T-helper 2 cell treated with Interferon-gamma antibody and Interleukin-4, amounts not matched to agents 5 μg/mL and 100 μg/mL, for 36 hours (primary cell): ENCODE data around the gene CPEB2.

Source experiments
- DNase-seq: peaks from one replicate; pipeline ENCODE4 v3.0.0; 2021; ENCODE audit warnings: low spot score
- H3K27ac Mint-ChIP-seq: one replicate; pipeline ENCODE4 v1.8.0; 2021; ENCODE audit warnings: mild to moderate bottlenecking, mixed read lengths
- H3K27me3 Mint-ChIP-seq: one replicate; pipeline ENCODE4 v1.8.0; 2021; ENCODE audit warnings: low read depth, mixed read lengths
- H3K36me3 Mint-ChIP-seq: one replicate; pipeline ENCODE4 v1.8.0; 2021; ENCODE audit warnings: low read depth, mixed read lengths
- H3K4me1 Mint-ChIP-seq: one replicate; pipeline ENCODE4 v1.8.0; 2021; ENCODE audit warnings: low read depth, mixed read lengths
- H3K4me3 Mint-ChIP-seq: one replicate; pipeline ENCODE4 v1.8.0; 2022; ENCODE audit warnings: mild to moderate bottlenecking, moderate library complexity, mixed read lengths
- H3K9me3 Mint-ChIP-seq: one replicate; pipeline ENCODE4 v1.8.0; 2021; ENCODE audit warnings: mixed read lengths

Gene CPEB2

GRCh38 chr4:15003401-15003890 lies 1.2 kb downstream of the CPEB2 start:
- no peaks in the 10 kb centered on the region for H3K9me3 Mint-ChIP-seq
- H3K27ac Mint-ChIP-seq, result peak overlapping the region; percentile 76
- H3K27me3 Mint-ChIP-seq, result no peaks in the 10 kb centered on the region
- peaks cover 41% of the 10 kb centered on the region for H3K4me1 Mint-ChIP-seq
- peak; percentile 58 for DNase-seq
- H3K36me3 Mint-ChIP-seq, result peaks cover 13% of the 10 kb centered on the region
- H3K4me3 Mint-ChIP-seq, result peak overlapping the region; percentile 67

GRCh38 chr4:15003891-15004738 lies 1.8 kb downstream of the CPEB2 start:
- peak; percentile 45 for DNase-seq
- Mint-ChIP-seq H3K27ac (peak overlapping the region; percentile 74), H3K27me3 (no peaks in the 10 kb centered on the region), H3K4me1 (peaks cover 36% of the 10 kb centered on the region), H3K36me3 (peaks cover 13% of the 10 kb centered on the region), H3K4me3 (peak overlapping the region; percentile 92), H3K9me3 (no peaks in the 10 kb centered on the region)

- Mint-ChIP-seq H3K4me1 (peaks cover 36% of the 10 kb centered on the region), H3K27me3 (no peaks in the 10 kb centered on the region), H3K36me3 (peaks cover 19% of the 10 kb centered on the region), H3K4me3 (peak overlapping the region; percentile 92), H3K9me3 (no peaks in the 10 kb centered on the region), H3K27ac (peak overlapping the region; percentile 93)
- peak; percentile 55 for DNase-seq
Observed at GRCh38 chr4:15004739-15005301, 2.5 kb downstream of the CPEB2 start.

DNA sequence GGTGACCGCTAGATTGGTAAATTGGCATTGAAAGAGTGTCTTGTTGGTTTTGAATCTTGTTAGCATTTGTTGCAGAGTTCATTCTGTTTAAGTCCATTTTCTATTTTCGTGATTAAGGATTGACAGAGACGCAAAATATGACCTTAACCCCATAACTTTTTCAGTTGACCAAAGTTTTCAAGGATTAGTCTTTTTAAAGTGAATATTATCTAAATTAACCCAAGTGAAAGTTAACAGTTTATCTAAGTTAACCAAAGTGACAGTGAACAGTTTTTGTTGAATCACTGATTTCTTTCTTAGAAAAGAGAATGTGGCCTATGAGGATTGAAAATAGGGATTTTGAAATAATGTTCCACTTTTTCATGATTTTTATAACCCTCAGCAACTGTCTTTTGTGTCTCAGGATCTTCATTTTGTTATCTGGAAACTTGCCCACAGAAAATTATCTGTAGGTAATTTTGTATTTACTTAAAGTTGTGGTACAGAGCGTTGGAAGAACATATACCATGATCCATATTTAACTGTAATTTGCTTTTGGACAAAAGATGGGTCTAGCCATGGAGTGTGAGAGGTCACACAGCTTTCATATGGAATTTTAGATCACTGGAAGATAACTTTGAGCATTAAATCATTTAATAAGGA lies 3.3 kb downstream of the CPEB2 start:
- no peaks in the 10 kb centered on the region for H3K9me3 Mint-ChIP-seq
- DNase-seq, result no peak
- H3K4me3 Mint-ChIP-seq, result peak overlapping the region; percentile 92
- peaks cover 39% of the 10 kb centered on the region for H3K4me1 Mint-ChIP-seq
- peak overlapping the region; percentile 93 for H3K27ac Mint-ChIP-seq
- H3K27me3 Mint-ChIP-seq, result no peaks in the 10 kb centered on the region
- H3K36me3 Mint-ChIP-seq, result peaks cover 26% of the 10 kb centered on the region

GRCh38 chr4:15006416-15007024 lies 4.2 kb downstream of the CPEB2 start:
- H3K36me3 Mint-ChIP-seq, result peaks cover 27% of the 10 kb centered on the region
- no peaks in the 10 kb centered on the region for H3K27me3 Mint-ChIP-seq
- no peaks in the 10 kb centered on the region for H3K9me3 Mint-ChIP-seq
- H3K4me1 Mint-ChIP-seq, result peaks cover 31% of the 10 kb centered on the region
- peak overlapping the region; percentile 55 for H3K27ac Mint-ChIP-seq
- H3K4me3 Mint-ChIP-seq, result peak overlapping the region; percentile 92
- no peak for DNase-seq

GRCh38 chr4:15007201-15007600 lies 4.9 kb downstream of the CPEB2 start:
- no peaks in the 10 kb centered on the region for H3K9me3 Mint-ChIP-seq
- no peak overlapping the region for H3K27ac Mint-ChIP-seq
- no peaks in the 10 kb centered on the region for H3K27me3 Mint-ChIP-seq
- no peak for DNase-seq
- peak overlapping the region; percentile 45 for H3K4me3 Mint-ChIP-seq
- H3K4me1 Mint-ChIP-seq, result peaks cover 35% of the 10 kb centered on the region
- peaks cover 34% of the 10 kb centered on the region for H3K36me3 Mint-ChIP-seq

DNA sequence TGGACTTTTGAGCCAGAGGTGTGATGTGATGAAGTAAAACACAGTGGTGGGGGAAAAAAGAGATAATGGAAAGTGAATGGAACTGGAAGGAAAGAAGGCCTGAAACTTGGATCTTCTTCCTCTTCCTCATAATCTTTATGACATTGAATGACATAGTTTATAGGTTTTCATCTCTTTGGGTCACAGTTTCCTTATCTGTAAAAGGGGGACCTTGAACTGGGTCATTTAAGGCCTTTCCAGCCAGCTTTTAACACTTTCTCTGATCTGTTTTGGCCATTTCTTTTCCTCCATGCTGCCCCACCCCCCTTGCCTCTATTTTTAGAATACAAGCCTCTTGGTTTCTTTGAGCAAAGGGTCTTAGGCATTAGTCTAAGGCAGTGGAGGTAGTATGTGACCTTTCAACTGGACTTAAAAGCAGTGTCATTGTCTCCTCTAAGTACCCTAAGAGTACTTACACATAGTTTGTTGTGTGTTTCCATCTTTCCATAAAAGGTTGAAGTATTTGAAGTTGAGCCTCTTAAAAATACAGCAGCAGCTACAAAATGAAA lies 7.8 kb downstream of the CPEB2 start:
- Mint-ChIP-seq H3K4me3 (no peak overlapping the region), H3K9me3 (no peaks in the 10 kb centered on the region), H3K27ac (no peak overlapping the region), H3K4me1 (peaks cover 45% of the 10 kb centered on the region), H3K36me3 (peaks cover 37% of the 10 kb centered on the region), H3K27me3 (no peaks in the 10 kb centered on the region)
- no peak for DNase-seq

- Mint-ChIP-seq H3K27ac (no peak overlapping the region), H3K4me1 (peaks cover 42% of the 10 kb centered on the region), H3K4me3 (no peak overlapping the region), H3K27me3 (no peaks in the 10 kb centered on the region), H3K9me3 (no peaks in the 10 kb centered on the region), H3K36me3 (peaks cover 41% of the 10 kb centered on the region)
- no peak for DNase-seq
Observed at GRCh38 chr4:15011166-15011565, 8.9 kb downstream of the CPEB2 start.

DNA sequence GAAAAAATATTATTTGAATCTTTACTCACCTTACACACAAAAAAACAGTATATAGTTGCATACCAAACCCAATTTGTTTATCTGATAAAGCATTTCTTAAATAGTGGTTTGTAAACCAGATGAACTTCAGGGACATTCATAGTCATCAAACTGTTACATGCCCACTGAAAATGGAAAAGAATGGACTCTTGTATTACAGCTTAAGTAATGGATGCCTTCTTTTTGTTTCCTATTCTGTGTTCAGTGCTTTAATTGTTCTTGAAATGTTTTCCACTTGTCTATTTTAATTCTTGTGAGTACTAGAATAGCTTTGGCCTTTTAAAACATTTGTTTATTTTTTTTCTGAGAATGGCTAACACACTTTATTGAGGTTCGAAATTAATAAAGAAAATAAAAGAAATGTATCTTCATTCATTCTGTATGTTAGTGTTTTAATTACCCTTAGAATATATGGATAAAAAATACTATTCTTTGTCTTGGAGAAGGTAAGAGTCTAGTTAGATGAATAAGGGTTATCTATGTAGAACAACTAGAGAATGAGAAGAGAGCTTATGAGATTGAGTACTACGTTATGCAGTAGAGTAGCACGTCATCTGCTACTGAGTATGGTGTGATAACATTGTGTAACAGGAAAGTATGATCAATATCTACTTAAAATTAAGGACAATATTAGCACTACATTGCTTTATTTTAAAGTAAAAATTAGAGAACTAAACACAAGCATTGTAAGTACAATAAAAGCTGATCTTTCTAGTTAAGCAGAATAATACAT lies 9.9 kb downstream of the CPEB2 start:
- Mint-ChIP-seq H3K36me3 (peaks cover 44% of the 10 kb centered on the region), H3K4me3 (no peak overlapping the region), H3K4me1 (peaks cover 41% of the 10 kb centered on the region), H3K27me3 (no peaks in the 10 kb centered on the region), H3K9me3 (no peaks in the 10 kb centered on the region), H3K27ac (no peak overlapping the region)
- no peak for DNase-seq

- H3K36me3 Mint-ChIP-seq, result peaks cover 43% of the 10 kb centered on the region
- peaks cover 43% of the 10 kb centered on the region for H3K4me1 Mint-ChIP-seq
- DNase-seq, result no peak
Observed at GRCh38 chr4:15013585-15013984, 11.3 kb downstream of the CPEB2 start.

GRCh38 chr4:15015170-15015569 lies 12.9 kb downstream of the CPEB2 start:
- no peak for DNase-seq
- Mint-ChIP-seq H3K36me3 (peaks cover 44% of the 10 kb centered on the region), H3K27me3 (no peaks in the 10 kb centered on the region), H3K27ac (no peak overlapping the region), H3K4me3 (no peak overlapping the region), H3K9me3 (no peaks in the 10 kb centered on the region), H3K4me1 (peaks cover 48% of the 10 kb centered on the region)

More at GRCh38 chr4:15013585-15013984, 11.3 kb downstream of the CPEB2 start:
- Mint-ChIP-seq H3K27me3 (no peaks in the 10 kb centered on the region), H3K4me3 (no peak overlapping the region), H3K27ac (no peak overlapping the region), H3K9me3 (no peaks in the 10 kb centered on the region)

DNA sequence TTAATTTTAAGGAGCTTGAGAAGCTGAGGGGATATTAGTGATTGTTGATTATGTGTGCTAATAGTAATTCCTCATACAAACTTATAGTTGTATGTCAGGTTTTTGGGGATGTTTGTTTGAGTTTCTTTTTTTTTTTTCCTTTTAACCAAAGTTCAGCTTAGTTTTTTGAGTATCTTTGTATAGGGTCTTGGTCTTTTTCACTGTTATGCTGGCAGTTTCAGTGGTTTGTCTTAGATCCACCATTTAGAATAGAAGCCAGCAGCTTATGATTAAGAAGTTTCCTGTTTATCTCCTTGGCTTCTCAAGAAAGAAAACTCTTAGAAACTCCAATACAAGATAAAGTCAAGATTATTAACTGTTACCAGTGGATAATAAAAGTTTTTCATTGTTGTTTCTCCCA lies 16.1 kb downstream of the CPEB2 start:
- H3K27ac Mint-ChIP-seq, result peak overlapping the region; percentile 63
- DNase-seq, result no peak
- H3K4me3 Mint-ChIP-seq, result peak overlapping the region; percentile 30
- H3K4me1 Mint-ChIP-seq, result peaks cover 58% of the 10 kb centered on the region
- peaks cover 47% of the 10 kb centered on the region for H3K36me3 Mint-ChIP-seq
- no peaks in the 10 kb centered on the region for H3K9me3 Mint-ChIP-seq
- H3K27me3 Mint-ChIP-seq, result no peaks in the 10 kb centered on the region
